ENCODE data around the gene C1orf115. TPM values are rescaled to one million over a fixed set of nuclear protein-coding genes. Genes with fewer than 3 reads are reported as not detected.
"Not testable (repeated sequence)": the region's sequence is repeated elsewhere in the genome, so short reads cannot be mapped to it uniquely, and the experiment has no call there.

The C1orf115 gene
- polyA plus RNA-seq, 5 donors, result 16.2 to 25.5 (median 19.4) TPM

DNA sequence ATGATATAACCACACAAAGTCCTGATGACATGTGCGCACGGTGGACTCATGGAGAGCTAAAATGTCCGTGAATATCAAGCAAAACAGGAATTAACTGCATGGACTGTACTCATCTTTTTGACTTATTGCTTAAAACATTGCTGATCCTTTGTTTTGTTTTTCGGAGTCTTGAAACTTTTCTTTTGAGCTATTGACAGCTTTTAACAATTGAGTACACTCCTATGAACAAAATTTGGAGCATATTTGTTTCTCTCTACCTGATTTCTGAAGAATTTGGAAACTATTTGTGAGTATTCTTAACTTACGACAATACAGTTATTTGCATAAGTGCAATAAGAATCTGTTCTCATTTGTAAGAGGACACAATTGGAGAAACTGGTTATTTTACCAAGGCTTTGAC lies 25.8 kb downstream of the C1orf115 start:
- DNase-seq, result not testable (repeated sequence)

DNA sequence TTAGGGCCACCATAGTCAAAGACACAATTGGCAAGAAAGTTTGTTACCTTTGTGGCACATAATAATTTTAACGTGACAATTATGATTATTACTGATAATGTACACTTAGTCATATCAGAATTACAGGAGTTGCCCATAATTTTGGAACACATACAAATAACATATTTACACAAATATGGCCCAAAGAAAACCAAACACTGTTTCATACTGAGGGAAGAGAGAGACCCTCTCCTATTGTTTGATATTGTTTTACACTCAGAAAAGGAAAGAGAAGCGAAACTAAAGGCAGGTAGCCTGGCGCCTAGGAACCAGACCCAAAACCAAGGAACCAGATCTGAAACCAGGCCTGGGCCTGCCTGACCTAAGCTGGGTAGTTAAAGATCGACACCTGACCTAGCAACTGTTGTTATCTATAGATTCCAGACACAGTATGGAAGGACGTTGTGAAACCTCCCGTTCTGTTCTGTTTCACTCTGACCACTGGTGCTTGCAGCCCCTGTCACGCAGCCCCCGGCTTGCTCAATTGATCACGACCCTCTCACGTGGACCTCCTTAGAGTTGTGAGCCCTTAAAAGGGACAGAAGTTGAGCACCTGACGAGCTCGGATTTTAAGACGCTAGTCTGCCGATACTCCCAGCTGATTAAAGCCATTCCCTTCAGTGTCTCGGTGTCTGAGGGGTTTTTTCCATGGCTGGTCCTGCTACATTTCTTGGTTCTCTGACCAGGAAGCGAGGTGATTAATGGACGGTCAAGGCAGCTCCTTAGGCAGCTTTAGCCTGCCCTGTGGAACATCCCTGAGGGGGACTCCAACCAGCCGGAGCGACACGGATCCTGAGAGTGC lies 27.9 kb downstream of the C1orf115 start:
- DNase-seq, result no peak

- DNase-seq, result not testable (repeated sequence)
Observed at GRCh38 chr1:220721266-220721665, 31.1 kb downstream of the C1orf115 start.

DNA sequence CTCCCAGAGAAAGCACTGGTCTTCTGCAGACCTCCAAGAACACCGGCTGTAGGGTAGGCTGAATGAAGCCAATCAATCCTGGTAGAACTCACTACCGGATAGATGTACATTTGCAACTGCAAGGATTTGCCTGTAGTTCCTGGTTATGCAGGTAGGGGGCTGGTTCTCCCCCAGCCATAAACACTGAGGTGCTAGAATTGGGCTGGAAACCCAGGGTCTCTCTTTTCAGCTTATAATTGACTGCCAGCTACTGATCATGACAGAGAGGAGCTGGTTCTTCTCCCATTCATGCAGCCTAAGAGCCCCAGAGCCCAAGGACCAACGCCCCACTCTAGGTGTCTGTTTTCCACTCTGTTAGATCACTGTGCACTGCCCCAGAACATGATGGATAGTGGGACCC lies 36.5 kb downstream of the C1orf115 start:
- no peak for DNase-seq

- DNase-seq, result no peak
Observed at GRCh38 chr1:220727519-220727918, 37.4 kb downstream of the C1orf115 start.

- DNase-seq, result no peak
Observed at GRCh38 chr1:220730486-220730885, 40.3 kb downstream of the C1orf115 start.

DNA sequence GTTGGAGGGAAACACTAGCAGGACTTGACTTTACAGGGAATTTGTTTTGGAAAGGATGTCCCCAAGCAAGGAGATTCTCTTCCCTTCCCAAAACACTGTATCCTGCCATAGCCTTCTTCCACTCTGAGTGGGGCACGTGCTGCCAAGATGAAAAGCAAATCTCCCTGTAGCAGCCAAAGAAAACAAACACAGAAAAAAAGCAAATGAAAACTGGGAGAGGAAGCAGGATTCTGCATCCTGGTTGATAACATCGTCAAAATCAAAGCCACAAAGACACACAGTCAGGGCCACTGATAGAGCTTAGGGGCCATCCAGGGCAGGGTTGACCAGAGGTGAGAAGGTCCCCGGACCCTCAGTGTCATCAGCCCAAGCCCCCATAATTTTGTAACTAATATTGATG lies 42.0 kb downstream of the C1orf115 start:
- no peak for DNase-seq

DNA sequence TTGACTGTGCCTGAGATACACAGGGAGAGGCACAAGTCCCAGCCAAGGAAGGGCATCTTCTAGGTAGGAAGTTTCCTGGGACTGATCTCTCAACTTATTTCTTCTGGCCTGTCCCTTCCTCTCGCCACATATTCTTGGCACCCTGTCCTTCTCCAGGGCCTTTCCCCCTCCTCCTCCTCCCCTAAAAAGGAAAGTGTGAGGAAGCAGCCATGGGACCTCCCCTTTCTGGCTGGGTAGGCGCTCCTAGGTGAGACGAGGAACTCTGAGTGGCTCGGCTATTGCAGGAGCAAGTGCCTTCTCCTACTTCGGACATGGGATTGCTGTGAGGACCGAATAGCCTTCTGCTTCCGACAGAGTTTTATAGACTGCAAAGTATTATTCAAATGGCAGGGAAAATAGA lies 42.5 kb downstream of the C1orf115 start:
- no peak for DNase-seq

DNA sequence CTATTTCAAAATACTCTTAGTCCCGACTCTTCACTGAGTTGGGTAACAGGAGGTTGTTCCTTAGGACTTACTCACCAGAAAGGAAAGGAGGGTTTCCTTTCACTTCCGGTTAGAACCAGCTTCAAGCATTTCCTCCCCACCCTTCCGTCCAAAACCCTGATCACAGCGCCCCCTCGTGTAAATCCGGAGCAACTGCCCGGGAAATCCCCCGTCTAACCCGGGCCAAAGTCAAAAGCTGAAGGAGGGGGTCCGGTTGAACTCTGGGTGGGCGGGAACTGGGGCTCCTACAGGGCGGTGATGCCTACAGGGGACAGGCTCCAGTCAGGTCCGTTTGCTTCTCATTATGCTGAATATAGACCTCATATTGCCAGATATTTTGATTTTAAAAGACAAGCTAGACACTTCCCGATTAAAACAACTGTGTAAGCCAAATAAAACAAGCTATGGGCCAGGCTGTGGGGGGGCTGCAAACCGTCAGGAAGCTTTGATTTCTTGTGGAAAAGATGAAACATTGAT lies 43.0 kb downstream of the C1orf115 start:
- DNase-seq, result peak; percentile 75 to 78

DNA sequence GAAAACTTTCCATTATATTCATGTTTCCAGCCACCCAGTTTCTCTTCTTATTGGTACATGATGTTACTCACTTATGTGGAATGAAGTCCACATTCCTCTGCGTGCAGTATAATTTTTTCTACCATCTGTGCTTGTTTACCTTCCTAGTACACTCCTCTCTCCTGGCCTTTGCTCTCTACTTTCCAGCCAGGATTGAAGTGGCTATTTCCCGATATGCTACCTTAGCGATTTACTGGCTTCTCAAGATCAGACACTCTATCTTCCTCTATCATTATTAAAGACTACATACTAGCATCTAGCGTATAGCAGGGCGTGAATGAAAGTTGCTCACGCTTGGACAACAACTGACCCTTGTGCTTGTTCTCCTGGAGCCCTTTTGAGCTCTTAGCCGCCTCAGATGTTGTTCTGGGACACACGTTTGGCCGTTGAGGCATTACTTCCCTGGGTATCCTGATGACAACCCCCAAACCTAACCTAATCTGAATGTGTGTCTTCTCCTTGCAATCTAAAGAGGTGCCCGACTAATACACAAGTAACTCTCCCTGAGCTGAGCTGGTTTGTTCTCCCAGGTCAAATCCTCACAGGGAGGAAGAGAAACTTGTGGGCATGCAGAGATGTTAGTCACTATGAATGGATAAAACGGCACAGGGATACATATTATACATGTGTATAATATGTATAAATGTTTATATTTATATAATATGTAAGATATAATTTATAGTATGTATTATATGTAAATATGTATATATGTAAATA lies 44.6 kb downstream of the C1orf115 start:
- no peak for DNase-seq

GRCh38 chr1:220736283-220736682 lies 46.1 kb downstream of the C1orf115 start:
- not testable (repeated sequence) for DNase-seq

- DNase-seq, result no peak
Observed at GRCh38 chr1:220741349-220741748, 51.2 kb downstream of the C1orf115 start.

GRCh38 chr1:220741825-220742224 lies 51.7 kb downstream of the C1orf115 start:
- DNase-seq, result no peak

DNA sequence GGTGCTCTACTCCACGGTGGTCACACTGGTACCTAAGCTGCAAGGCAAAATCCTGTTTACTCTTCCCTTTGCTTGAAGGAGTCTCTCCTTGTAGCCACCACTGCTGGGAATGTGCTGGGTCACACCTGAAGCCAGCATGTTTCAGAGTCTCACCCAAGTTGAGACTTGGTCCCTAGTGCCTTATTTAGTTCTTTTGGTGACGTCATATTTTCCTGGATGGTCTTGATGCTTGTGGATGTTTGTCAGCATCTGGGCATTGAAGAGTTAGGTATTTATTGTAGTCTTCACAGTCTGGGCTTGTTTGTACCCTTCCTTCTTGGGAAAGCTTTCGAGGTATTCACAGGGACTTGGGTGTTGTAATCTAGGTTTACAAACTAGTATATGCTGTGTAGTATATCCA lies 52.4 kb downstream of the C1orf115 start:
- DNase-seq, result no peak

GRCh38 chr1:220746851-220747250 lies 56.7 kb downstream of the C1orf115 start:
- DNase-seq, result no peak

- no peak for DNase-seq
Observed at GRCh38 chr1:220747437-220748088, 57.4 kb downstream of the C1orf115 start.

DNA sequence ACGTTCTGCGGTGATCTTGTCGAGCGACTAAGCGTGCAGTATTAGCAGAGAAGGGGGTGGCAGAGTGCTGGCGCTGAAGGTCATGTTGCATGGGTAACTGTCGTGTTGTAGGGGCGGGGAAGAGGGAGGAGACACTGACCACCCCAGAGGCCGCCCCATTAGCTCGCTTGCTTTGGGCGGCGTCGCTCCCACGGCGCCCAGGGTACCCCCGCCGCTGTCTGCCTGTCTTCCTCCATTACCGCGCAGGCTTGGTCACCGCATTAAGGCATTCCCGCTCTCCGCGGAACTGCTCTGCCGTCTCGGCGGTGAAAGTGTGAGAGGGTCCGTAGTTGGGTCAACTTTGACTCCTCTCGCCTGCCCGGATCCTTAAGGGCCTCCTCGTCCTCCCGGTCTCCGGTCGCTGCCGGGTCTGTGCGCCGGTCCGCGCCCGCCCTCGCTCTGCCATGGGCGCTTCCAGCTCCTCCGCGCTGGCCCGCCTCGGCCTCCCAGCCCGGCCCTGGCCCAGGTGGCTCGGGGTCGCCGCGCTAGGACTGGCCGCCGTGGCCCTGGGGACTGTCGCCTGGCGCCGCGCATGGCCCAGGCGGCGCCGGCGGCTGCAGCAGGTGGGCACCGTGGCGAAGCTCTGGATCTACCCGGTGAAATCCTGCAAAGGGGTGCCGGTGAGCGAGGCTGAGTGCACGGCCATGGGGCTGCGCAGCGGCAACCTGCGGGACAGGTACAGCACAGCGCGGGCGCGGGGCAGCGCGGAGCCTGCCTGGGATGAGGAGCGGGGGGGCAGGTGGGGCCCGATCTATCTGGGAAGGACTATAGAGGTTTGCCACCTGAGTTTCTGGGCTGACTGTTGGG lies 58.1 kb downstream of the C1orf115 start, which contains the start of gene MTARC2:
TSS of gene MTARC2 (plus strand) at position 234 of the 846 bp plus-strand sequence. CDS start at position 444, 210 bp downstream.
- DNase-seq, result peak; percentile 83 to 86
